HL-60 (cell line): ENCODE measurements around the gene KRTAP10-1.

Source experiments
- POLR2AphosphoS5 ChIP-seq: IDR thresholded peaks from 2 replicates; pipeline ENCODE4 v1.6.1; 2012; ENCODE audit warnings: low read depth
- TF ChIP-seq, protein P1 (sequence below): IDR thresholded peaks from one replicate; pipeline ENCODE4 v1.5.1; 2011; ENCODE audit warnings: low read length, control low read depth, inconsistent platforms; ENCODE audit not compliant: insufficient read depth
- TF ChIP-seq, protein P2 (sequence below): IDR thresholded peaks from 2 replicates; pipeline ENCODE4 v1.6.1; 2012; ENCODE audit warnings: low read depth; ENCODE audit not compliant: insufficient replicate concordance

DNA sequence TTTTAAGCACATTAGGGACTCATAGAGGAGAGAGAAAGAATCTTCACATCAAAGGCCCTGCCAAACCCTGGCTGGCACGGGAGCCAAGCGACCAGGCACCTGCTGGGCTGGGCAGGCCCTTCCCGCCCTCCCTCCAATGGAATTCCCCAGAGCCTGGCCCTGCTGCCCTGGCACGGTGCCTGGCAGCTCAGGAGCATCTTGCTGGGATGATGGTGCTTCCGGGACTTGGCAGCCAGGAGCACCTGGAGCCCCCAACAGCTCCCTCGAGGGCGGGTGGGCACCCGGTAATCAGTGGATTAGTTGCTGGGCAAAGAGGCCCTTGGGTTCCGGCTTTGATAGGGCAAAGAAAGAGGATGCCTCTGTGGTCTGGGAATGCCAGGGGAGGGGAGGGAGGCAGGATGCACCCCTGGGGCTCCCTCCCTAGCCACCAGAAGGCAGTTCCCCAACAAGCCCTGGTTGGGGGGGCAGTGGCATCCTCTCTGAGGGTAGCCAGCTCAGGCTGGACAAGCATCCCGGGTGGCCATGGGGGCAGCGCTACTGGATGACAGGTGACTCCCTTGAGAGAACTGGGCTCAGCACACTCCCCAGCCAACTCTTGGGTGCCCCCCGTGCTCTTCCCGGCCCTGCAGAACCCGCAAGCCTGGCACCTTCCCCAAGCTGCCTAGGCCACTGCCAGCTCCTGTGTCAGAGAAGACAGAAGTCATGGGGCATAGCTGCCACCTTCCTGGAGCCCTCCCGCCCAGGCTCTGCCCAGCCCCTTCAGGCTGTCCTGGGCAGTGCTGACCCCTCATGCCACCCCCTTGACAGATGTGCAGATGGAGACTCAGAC is 26.4 kb downstream of the KRTAP10-1 start:
- TF ChIP-seq, protein P1, sequence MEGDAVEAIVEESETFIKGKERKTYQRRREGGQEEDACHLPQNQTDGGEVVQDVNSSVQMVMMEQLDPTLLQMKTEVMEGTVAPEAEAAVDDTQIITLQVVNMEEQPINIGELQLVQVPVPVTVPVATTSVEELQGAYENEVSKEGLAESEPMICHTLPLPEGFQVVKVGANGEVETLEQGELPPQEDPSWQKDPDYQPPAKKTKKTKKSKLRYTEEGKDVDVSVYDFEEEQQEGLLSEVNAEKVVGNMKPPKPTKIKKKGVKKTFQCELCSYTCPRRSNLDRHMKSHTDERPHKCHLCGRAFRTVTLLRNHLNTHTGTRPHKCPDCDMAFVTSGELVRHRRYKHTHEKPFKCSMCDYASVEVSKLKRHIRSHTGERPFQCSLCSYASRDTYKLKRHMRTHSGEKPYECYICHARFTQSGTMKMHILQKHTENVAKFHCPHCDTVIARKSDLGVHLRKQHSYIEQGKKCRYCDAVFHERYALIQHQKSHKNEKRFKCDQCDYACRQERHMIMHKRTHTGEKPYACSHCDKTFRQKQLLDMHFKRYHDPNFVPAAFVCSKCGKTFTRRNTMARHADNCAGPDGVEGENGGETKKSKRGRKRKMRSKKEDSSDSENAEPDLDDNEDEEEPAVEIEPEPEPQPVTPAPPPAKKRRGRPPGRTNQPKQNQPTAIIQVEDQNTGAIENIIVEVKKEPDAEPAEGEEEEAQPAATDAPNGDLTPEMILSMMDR = no peak
- no peak for TF ChIP-seq POLR2AphosphoS5
- TF ChIP-seq, protein P2, sequence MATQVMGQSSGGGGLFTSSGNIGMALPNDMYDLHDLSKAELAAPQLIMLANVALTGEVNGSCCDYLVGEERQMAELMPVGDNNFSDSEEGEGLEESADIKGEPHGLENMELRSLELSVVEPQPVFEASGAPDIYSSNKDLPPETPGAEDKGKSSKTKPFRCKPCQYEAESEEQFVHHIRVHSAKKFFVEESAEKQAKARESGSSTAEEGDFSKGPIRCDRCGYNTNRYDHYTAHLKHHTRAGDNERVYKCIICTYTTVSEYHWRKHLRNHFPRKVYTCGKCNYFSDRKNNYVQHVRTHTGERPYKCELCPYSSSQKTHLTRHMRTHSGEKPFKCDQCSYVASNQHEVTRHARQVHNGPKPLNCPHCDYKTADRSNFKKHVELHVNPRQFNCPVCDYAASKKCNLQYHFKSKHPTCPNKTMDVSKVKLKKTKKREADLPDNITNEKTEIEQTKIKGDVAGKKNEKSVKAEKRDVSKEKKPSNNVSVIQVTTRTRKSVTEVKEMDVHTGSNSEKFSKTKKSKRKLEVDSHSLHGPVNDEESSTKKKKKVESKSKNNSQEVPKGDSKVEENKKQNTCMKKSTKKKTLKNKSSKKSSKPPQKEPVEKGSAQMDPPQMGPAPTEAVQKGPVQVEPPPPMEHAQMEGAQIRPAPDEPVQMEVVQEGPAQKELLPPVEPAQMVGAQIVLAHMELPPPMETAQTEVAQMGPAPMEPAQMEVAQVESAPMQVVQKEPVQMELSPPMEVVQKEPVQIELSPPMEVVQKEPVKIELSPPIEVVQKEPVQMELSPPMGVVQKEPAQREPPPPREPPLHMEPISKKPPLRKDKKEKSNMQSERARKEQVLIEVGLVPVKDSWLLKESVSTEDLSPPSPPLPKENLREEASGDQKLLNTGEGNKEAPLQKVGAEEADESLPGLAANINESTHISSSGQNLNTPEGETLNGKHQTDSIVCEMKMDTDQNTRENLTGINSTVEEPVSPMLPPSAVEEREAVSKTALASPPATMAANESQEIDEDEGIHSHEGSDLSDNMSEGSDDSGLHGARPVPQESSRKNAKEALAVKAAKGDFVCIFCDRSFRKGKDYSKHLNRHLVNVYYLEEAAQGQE = no peak
